Liver (tissue), 3 donors: ENCODE measurements around the gene FAM204A.

ENCODE experiments used
- EGR1 ChIP-seq, 2 donors: IDR thresholded peaks; 2 replicates each; pipeline ENCODE4 v1.6.1; 2016 to 2018; ENCODE audit warnings: antibody characterized with exemption in 2 of 2, low read depth in 2 of 2
- JUND ChIP-seq, 2 donors: IDR thresholded peaks; 2 replicates each; pipeline ENCODE4 v1.6.1; 2016; ENCODE audit warnings: antibody characterized with exemption in 2 of 2
- RXRA ChIP-seq, 2 donors: IDR thresholded peaks; 2 replicates each; pipeline ENCODE4 v1.6.1; 2017 to 2018; ENCODE audit warnings: antibody characterized with exemption in 2 of 2, mild to moderate bottlenecking in 1 of 2
- SP1 ChIP-seq: IDR thresholded peaks from 2 replicates; pipeline ENCODE4 v1.6.1; 2018; ENCODE audit warnings: antibody characterized with exemption, mild to moderate bottlenecking
- TF ChIP-seq, protein P1 (sequence below): fragments of 150-350 bp; IDR thresholded peaks from 2 replicates; pipeline ENCODE4 v1.5.1; 2017; ENCODE audit warnings: improper control_type of control experiment, low read depth, low read length; ENCODE audit not compliant: missing input control
- TF ChIP-seq, protein P2 (sequence below): IDR thresholded peaks from 2 replicates; pipeline ENCODE4 v1.6.1; 2016; ENCODE audit warnings: antibody characterized with exemption
- donor health status: healthy.
- donor health status: healthy.

DNA sequence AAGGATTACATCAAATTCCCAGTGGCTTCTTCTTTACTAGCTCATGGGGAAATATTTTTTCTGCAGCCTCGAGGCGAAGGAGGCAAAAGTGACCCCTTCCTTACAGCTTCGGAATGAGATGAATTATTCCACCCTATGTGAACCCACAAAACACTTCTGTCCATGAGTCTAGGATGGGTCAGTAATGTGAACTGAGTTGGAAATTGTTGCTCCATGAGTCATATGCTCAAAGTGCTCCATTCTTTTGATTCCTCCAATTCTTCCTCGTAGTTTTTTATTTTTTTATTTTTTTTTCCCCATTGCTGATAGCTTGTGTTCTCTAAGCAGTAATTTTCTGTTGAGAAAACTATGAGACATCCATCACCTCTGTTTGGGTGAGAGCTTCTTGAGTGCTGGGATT is 31.7 kb upstream of the FAM204A start:
- TF ChIP-seq, protein P1, sequence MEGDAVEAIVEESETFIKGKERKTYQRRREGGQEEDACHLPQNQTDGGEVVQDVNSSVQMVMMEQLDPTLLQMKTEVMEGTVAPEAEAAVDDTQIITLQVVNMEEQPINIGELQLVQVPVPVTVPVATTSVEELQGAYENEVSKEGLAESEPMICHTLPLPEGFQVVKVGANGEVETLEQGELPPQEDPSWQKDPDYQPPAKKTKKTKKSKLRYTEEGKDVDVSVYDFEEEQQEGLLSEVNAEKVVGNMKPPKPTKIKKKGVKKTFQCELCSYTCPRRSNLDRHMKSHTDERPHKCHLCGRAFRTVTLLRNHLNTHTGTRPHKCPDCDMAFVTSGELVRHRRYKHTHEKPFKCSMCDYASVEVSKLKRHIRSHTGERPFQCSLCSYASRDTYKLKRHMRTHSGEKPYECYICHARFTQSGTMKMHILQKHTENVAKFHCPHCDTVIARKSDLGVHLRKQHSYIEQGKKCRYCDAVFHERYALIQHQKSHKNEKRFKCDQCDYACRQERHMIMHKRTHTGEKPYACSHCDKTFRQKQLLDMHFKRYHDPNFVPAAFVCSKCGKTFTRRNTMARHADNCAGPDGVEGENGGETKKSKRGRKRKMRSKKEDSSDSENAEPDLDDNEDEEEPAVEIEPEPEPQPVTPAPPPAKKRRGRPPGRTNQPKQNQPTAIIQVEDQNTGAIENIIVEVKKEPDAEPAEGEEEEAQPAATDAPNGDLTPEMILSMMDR = no peak
- TF ChIP-seq RXRA (IDR thresholded peaks at IDR 0.05) (no peak), SP1 (no peak), EGR1 (IDR thresholded peaks at IDR 0.05; ENCODE audit: low read depth in 2 of 2) (no peak), JUND (IDR thresholded peaks at IDR 0.05) (peak in 1 of 2 donors; percentile 18)
- TF ChIP-seq, protein P2, sequence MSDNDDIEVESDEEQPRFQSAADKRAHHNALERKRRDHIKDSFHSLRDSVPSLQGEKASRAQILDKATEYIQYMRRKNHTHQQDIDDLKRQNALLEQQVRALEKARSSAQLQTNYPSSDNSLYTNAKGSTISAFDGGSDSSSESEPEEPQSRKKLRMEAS = no peak
